ACC112 (cell line): ENCODE results near the gene TIGD6.

Experiments used
- H2AFZ ChIP-seq: fragments of 200-600 bp; sonication (generic); one replicate; pipeline ENCODE4 v1.6.0; 2017; ENCODE audit warnings: antibody characterized with exemption, low read length; ENCODE audit not compliant: unreplicated experiment
- H3K27ac ChIP-seq: fragments of 200-600 bp; sonication (generic); 2 replicates; pipeline ENCODE4 v1.5.1; 2014; ENCODE audit warnings: low read depth, mild to moderate bottlenecking, antibody characterized with exemption, low read length, moderate library complexity
- H3K27me3 ChIP-seq: fragments of 200-600 bp; sonication (generic); 2 replicates; pipeline ENCODE4 v1.6.1; 2014; ENCODE audit warnings: mild to moderate bottlenecking, antibody characterized with exemption, low read length, moderate library complexity, mixed read lengths; ENCODE audit not compliant: insufficient read depth
- H3K36me3 ChIP-seq: fragments of 200-600 bp; sonication (generic); 2 replicates; pipeline ENCODE4 v1.6.1; 2016; ENCODE audit warnings: mild to moderate bottlenecking, antibody characterized with exemption, low read length, moderate library complexity, mixed read lengths; ENCODE audit not compliant: insufficient read depth
- H3K4me1 ChIP-seq: fragments of 200-600 bp; sonication (generic); one replicate; pipeline ENCODE4 v1.6.1; 2016; ENCODE audit warnings: low read length, mixed read lengths; ENCODE audit not compliant: insufficient read depth, unreplicated experiment, control insufficient read depth
- H3K4me3 ChIP-seq: fragments of 200-600 bp; sonication (generic); 2 replicates; pipeline ENCODE4 v1.5.1; 2014; ENCODE audit warnings: mild to moderate bottlenecking, low read depth, low read length
- H3K79me2 ChIP-seq: fragments of 200-600 bp; sonication (generic); one replicate; pipeline ENCODE4 v1.6.0; 2016; ENCODE audit warnings: low read length; ENCODE audit not compliant: control insufficient read depth, unreplicated experiment, insufficient read depth

The TIGD6 gene

DNA sequence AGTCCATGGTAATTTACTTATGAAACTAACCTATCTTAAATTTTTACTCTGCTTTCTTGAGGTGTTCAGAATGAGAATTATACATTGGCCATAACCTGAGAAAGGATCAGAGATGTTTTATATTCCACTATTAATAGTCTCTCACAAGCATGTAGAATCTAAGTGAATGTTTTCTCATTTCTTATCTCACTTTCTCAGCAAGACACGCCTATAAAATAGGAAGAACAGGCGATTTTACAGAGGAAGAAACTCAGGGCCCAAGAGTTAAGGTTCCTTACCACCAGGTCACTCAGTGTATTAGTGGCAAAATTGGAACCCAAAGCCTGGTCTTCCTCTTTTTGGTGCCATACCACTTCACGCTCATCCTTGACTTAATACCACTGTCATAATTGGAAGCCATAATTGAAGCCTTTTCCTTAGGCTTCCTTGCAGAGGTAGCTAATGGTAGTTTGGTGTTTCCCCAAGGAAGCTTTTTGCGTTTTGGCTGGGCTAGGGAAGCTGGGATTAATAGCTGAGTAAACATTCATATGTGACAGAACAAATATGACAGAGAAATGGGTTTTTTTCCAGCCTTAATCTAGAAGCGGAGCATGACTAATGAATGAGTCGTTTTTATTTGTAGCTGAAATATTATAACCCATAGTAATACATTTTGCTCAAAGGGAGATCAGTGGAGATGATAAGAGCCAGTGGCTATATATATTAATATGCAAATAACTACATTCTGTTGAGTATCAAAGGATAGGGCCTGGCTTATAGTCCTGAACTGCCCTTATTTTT lies 17.0 kb upstream of the TIGD6 start:
- Histone ChIP-seq H3K4me1 (peaks cover 27% of the 10 kb centered on the region), H2AFZ (no peak overlapping the region), H3K27ac (peak overlapping the region; percentile 29; the same call in 1 of the 2 replicates), H3K27me3 (no peaks in the 10 kb centered on the region), H3K4me3 (no peak overlapping the region), H3K79me2 (peaks cover 12% of the 10 kb centered on the region), H3K36me3 (peaks cover 72% of the 10 kb centered on the region)

DNA sequence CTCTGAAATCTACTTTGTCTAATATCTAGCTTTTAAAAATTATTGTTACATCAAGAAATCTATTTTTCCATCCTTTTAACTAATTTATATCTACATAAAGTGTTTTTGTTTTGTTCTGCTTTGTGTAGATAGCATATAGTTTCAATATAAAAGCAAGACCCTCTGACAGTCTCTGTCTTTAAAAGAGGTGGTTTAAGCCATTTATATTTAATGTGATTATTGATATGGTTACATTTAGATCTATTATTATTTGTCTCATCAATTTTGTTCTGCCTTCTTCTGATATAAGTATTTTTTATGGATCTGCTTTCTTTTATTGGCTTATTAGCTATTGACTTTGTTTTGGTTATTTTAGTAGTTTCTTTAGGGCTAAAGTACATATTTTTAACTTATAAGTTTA lies 16.1 kb upstream of the TIGD6 start:
- no peak overlapping the region for H2AFZ ChIP-seq
- no peaks in the 10 kb centered on the region for H3K27me3 ChIP-seq
- H3K4me3 ChIP-seq = no peak overlapping the region
- peaks cover 22% of the 10 kb centered on the region for H3K4me1 ChIP-seq
- no peak overlapping the region for H3K27ac ChIP-seq
- peaks cover 16% of the 10 kb centered on the region for H3K79me2 ChIP-seq
- peaks cover 80% of the 10 kb centered on the region for H3K36me3 ChIP-seq

DNA sequence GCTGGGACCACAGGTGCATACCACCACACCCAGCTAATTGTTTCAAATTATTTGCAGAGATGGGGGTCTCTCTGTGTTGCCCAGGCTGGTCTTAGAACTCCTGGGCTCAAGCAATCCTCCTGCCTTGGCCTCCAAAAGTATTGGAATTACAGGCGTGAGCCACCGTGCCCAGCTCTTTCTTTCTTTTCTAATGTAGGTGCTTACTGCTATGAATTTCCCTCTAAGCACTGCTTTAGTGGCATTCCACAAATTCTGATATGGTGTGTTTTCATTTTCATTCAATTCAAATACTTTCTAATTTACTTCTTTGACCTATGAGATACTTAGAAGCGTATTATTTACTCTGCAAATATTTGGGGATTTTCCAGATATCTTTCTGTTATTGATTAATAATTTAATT lies 15.0 kb upstream of the TIGD6 start:
- Histone ChIP-seq H3K27ac (no peak overlapping the region), H3K27me3 (no peaks in the 10 kb centered on the region), H3K79me2 (peaks cover 26% of the 10 kb centered on the region), H3K4me1 (peaks cover 11% of the 10 kb centered on the region), H2AFZ (no peak overlapping the region), H3K36me3 (peaks cover 86% of the 10 kb centered on the region), H3K4me3 (no peak overlapping the region)

DNA sequence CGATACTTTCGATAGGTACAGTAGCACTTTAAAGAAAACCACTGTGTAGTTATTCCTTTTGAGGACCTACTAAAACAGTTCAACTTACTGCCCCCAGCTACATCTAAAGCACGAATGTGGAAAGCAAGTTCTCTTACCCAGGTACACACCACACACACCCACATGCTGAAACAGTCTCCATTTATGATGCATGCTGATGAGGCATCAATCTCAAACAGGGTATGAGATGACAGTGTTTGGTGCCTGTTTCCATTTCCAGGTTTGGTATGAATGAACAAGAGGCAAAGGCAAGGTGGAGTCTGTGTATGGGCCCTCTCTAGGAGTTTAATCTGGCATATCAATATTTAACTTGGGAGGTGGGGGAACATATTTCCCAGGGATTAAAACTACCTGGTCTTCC lies 14.0 kb upstream of the TIGD6 start:
- Histone ChIP-seq H3K36me3 (peaks cover 80% of the 10 kb centered on the region), H3K79me2 (peaks cover 27% of the 10 kb centered on the region)

DNA sequence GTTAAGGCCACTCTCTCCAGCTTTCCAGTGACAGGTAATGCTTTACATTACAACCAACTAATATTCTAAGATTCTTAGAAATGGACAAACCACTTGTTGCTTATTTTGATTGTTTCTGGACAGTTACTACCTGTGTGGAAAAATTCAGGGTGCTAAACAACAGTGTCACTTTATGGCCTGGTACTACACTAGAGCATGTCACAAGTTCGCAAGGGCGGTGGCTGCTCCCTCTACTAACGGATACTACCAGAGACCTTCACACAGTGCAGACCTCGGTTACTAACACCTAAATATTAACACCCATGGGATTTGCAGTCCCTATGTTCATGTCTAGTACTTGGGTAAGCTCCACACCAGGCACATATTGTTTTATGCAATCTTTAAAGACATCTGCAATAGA lies 13.5 kb upstream of the TIGD6 start:
- H3K4me3 ChIP-seq = no peak overlapping the region
- no peaks in the 10 kb centered on the region for H3K27me3 ChIP-seq
- peaks cover 5% of the 10 kb centered on the region for H3K4me1 ChIP-seq
- H3K27ac ChIP-seq = no peak overlapping the region
- no peak overlapping the region for H2AFZ ChIP-seq
- peaks cover 27% of the 10 kb centered on the region for H3K79me2 ChIP-seq
- H3K36me3 ChIP-seq = peaks cover 76% of the 10 kb centered on the region

More for the DNA sequence above, 14.0 kb upstream of the TIGD6 start:
- no peak overlapping the region for H3K4me3 ChIP-seq
- no peak overlapping the region for H2AFZ ChIP-seq
- peaks cover 5% of the 10 kb centered on the region for H3K4me1 ChIP-seq
- H3K27me3 ChIP-seq = no peaks in the 10 kb centered on the region
- H3K27ac ChIP-seq = no peak overlapping the region

DNA sequence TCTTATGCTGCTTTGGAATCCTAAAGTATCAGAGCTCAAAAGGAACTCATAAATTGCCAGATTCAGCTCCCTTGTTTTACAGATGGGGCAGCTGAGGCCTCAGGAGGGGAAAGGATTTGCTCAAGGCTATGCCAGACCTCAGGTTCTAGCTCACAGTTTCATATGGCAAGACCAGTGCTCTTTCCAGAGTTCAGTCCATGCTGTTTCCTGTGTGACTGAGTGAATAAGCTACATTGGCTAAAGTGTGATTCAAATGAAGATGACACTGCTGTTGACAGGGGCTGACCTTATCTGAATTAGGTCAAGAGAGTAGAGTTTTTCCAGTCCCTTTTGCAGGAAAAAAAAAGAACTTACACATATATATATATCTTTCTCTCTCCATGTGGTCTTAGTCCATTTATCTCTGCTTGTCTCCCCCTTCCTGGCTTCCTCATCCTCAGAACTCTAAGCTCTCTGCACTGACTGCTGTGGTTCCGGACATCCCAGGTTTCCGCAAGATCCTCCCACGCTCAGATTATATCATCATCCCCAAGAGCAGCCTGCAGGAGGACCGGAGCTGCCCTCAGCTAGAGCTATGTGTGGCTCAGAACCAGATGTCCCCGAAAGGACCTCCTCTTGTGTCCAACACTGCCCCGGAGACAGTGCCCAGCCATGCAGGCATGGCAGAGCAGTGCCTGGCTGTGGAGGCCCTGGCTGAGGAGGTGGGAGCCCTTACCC lies 9.4 kb upstream of the TIGD6 start:
- no peak overlapping the region for H2AFZ ChIP-seq
- no peaks in the 10 kb centered on the region for H3K4me1 ChIP-seq
- H3K4me3 ChIP-seq = no peak overlapping the region
- H3K27ac ChIP-seq = no peak overlapping the region
- H3K36me3 ChIP-seq = peaks cover 55% of the 10 kb centered on the region
- no peaks in the 10 kb centered on the region for H3K27me3 ChIP-seq
- peaks cover 44% of the 10 kb centered on the region for H3K79me2 ChIP-seq

DNA sequence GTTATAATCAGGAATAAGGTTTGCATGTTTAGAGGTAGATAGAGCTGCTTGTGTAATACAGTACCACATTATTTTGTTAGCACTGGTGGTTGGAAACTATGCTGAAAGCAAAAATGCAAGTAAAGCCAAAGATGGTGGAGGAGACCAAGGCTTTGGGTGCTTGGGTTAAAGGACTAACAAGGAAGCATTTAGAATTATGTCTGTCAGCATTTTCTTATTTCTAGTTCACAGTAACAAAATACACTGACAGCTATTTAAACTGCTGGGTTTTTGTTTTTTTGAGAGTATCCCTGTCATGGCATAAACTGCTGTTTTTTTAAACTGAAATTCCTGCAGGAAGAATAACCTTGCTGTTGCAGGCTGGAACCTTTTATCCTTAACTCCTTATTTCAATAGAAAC lies 6.6 kb upstream of the TIGD6 start:
- no peak overlapping the region for H3K4me3 ChIP-seq
- H3K79me2 ChIP-seq = peaks cover 60% of the 10 kb centered on the region
- H2AFZ ChIP-seq = no peak overlapping the region
- peaks cover 30% of the 10 kb centered on the region for H3K36me3 ChIP-seq
- H3K4me1 ChIP-seq = peaks cover 9% of the 10 kb centered on the region
- no peak overlapping the region for H3K27ac ChIP-seq
- no peaks in the 10 kb centered on the region for H3K27me3 ChIP-seq

DNA sequence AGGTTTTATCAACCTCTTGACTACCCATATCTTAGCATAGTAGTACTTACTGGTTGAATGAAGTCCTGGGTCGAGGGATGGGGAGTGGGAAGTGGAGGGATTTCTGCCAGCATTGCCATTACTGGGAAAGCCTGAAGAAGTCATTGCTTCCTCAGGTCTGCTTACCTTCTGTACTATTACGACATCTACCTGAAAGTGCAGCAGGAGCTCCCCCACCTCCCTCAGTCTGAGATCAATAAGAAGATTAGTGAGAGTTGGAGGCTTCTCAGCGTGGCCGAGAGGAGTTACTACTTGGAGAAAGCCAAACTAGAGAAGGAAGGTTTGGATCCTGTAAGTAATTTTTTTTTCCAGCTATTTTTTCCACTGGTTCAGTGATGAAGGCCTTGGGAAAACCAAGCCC lies 5.9 kb upstream of the TIGD6 start:
- Histone ChIP-seq H3K36me3 (peaks cover 26% of the 10 kb centered on the region), H3K4me1 (peaks cover 11% of the 10 kb centered on the region), H2AFZ (no peak overlapping the region), H3K79me2 (peaks cover 66% of the 10 kb centered on the region), H3K27me3 (no peaks in the 10 kb centered on the region), H3K4me3 (no peak overlapping the region), H3K27ac (no peak overlapping the region)

DNA sequence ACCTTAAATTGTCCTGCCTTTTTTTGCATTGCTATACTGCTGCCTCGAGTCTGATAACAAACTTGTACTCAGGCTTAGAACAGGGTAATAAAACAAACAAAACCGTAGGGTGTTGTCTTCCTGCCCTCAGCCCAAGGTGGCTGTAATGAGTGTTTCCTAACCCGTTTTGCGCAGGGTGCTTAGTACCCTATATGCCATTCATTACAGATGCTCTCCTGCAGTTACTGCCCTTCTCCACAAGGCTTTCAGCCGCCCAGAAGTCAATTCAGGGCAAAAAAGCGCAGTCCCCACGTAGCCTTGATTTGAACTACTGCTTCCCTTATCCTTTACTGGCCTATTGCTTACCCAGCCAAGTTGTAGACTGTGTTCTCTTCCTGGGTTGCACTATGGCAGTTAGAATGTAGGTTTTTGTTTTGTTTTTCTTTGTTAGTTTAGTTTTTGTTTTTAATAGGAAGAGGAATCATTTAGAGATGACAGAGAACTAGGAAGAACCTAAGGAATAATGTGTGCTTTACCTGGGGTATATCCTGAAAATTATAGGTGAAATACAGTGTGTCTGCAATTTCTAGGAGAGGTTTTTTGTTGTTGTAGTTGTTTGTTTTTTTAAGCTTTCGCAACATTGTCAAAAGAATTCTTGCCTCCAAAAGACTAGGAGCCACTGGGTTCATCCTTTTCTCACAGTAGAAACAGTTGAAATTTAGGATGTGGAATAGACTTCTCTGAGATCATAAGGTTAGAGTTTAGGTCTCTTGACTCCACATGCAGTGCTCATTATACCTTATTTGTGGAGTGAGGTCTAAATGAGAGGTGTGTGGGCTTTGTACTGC lies 1.4 kb upstream of the TIGD6 start:
- Histone ChIP-seq H3K4me3 (peak overlapping the region; percentile 99), H2AFZ (peak overlapping the region; percentile 70), H3K27me3 (no peaks in the 10 kb centered on the region), H3K27ac (peak overlapping the region; percentile 79), H3K36me3 (peaks cover 4% of the 10 kb centered on the region; the same call in 1 of the 2 replicates), H3K79me2 (peaks cover 66% of the 10 kb centered on the region), H3K4me1 (peaks cover 23% of the 10 kb centered on the region)

DNA sequence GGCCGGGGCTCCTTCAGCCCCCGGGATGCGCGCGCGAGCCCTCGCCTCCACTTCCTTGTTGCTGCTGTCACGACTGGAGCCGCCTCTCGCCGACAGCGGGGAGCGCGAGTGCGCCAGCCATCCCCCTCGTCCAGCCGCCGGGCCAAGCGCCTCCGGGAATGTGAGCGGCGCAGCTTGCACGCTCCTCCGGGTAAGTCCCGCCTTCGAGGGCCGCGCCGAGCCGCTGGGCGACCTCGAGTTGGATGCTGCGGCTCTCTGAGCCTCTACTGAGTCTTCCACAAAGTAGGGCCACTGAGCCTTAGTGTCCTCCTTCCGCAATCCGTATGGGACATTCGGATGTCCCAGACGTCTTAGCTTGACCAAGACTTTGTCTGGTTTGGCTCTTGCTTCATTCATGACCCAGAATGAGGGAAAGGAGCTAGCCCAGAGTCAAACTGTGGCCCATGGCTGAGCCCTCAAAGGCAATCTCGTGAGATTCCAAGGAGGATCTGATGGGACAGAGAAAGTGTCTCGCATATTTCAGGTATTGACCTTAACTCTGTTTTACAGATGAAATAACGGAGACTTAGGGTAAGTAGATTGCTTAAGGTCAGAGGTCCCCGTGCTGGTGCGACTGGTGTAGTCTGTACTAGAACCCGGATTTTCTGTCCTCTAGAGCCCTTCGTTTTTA lies 671 bp upstream of the TIGD6 start:
- H3K27me3 ChIP-seq = no peaks in the 10 kb centered on the region
- H3K4me1 ChIP-seq = peaks cover 23% of the 10 kb centered on the region
- H3K4me3 ChIP-seq = peak overlapping the region; percentile 99
- H3K79me2 ChIP-seq = peaks cover 61% of the 10 kb centered on the region
- H3K36me3 ChIP-seq = peaks cover 4% of the 10 kb centered on the region; the same call in 1 of the 2 replicates
- H3K27ac ChIP-seq = peak overlapping the region; percentile 79
- H2AFZ ChIP-seq = peak overlapping the region; percentile 70
